Measurements from ENCODE around the gene VAV1. TPM values are rescaled to one million over a fixed set of nuclear protein-coding genes. Genes with fewer than 3 reads are reported as not detected.

Gene VAV1
- total RNA-seq, 1 experiment from 2014 or later: 46.0 TPM

DNA sequence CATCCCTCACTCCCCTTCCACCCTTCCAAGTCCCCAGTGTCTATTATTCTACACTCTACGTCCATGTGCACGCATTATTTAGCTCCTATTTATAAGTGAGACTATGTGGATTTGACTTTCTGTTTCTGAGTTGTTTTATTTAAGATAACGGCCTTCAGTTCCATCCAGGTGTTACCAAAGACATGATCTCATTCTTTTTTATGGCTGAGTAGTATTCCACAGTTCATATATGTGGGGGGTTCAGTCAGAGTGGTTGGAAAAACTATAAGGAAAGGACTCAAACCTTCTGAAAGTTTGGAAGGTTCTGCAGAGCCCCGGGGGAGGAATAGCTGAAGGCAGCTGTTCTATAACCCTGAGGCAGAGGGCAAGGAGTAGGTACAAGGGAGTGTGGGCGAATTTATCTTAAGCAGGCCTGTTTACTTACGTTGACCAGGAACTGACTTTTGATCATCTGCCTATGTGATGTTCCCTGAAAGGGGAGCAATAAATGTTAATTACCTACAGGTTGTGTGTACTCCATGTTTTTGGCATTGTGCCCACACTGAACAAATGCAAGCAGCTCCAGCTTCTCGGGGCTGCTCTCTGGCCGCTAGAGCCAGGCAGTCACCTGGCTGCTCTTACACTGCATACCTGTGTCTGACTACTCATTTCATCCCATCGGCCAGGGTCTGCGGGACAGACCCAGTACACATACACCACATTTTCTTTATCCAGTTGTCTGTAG lies 101.4 kb downstream of the VAV1 start:
- Histone ChIP-seq H3K9me2 (replicated peaks; ENCODE audit: insufficient read depth, low read length) (no peaks in the 10 kb centered on the region), H4K20me1 (ENCODE audit: insufficient read depth, low read depth, low read length) (no peaks in the 10 kb centered on the region), H3K79me2 (ENCODE audit: low read length) (no peaks in the 10 kb centered on the region), H3K36me3 (ENCODE audit: insufficient read depth, low read length) (no peaks in the 10 kb centered on the region), H3K4me3 (ENCODE audit: low read length) (no peak overlapping the region), H2AFZ (ENCODE audit: low read length) (no peak overlapping the region), H3K9ac (ENCODE audit: low read length) (no peak overlapping the region), H3K9me3 (ENCODE audit: low read length) (no peaks in the 10 kb centered on the region), H3K4me1 (ENCODE audit: low read length) (no peaks in the 10 kb centered on the region), H3K27me3 (ENCODE audit: low read length) (no peaks in the 10 kb centered on the region), H3K27ac (ENCODE audit: low read length) (no peak overlapping the region), H3K4me2 (ENCODE audit: low read depth, low read length, poor library complexity, severe bottlenecking) (no peak overlapping the region)
- no peak for DNase-seq

DNA sequence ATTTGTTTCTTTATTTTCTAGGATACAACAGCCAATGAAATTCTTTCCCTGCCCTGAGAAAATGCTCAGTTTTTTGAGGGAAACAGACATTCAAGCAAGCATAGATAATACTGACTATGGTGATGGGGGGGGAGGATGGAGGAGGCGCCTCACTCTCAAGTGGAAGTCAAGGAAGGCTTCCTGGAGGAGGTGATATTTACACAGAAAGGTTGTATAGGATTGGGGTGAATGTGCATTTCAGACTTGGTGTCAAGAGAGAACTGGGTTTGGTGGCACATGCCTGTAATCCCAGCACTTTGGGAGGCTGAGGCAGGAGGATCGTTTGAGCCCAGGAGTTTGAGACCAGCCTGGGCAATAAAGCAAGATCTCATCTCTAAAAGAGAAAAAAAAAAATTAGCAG lies 102.7 kb downstream of the VAV1 start:
- H2AFZ ChIP-seq (ENCODE audit: low read length): no peak overlapping the region
- H3K9ac ChIP-seq (ENCODE audit: low read length): no peak overlapping the region
- H3K27ac ChIP-seq (ENCODE audit: low read length): no peak overlapping the region
- H3K4me2 ChIP-seq (ENCODE audit: low read depth, low read length, poor library complexity, severe bottlenecking): no peak overlapping the region
- H3K9me3 ChIP-seq (ENCODE audit: low read length): no peaks in the 10 kb centered on the region
- H3K36me3 ChIP-seq (ENCODE audit: insufficient read depth, low read length): no peaks in the 10 kb centered on the region
- H4K20me1 ChIP-seq (ENCODE audit: insufficient read depth, low read depth, low read length): no peaks in the 10 kb centered on the region
- no peaks in the 10 kb centered on the region for H3K27me3 ChIP-seq (ENCODE audit: low read length)
- H3K9me2 ChIP-seq (replicated peaks; ENCODE audit: insufficient read depth, low read length): no peaks in the 10 kb centered on the region
- no peaks in the 10 kb centered on the region for H3K79me2 ChIP-seq (ENCODE audit: low read length)
- DNase-seq: no peak
- no peak overlapping the region for H3K4me3 ChIP-seq (ENCODE audit: low read length)
- no peaks in the 10 kb centered on the region for H3K4me1 ChIP-seq (ENCODE audit: low read length)

DNA sequence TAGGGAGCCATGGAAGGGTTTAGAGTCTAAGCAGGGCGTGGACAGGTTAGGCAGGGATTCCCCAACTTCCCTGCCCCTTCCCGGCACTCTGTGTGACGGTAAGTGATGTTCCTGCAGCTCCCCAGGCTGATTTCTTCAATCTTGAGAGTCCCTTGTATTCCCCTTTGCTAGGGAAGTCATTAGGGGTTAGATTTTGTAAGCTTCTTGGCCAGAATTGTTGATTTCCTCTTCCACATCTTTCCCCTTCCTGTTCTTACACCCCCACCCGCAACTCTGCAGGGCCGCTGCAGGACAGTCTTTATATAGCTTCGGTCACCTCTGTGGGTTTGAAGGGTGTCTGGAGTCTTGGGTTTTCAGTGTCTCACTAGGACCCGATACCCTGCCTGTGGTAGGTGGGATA lies 104.2 kb downstream of the VAV1 start:
- no peak overlapping the region for H3K4me2 ChIP-seq (ENCODE audit: low read depth, low read length, poor library complexity, severe bottlenecking)
- no peaks in the 10 kb centered on the region for H4K20me1 ChIP-seq (ENCODE audit: insufficient read depth, low read depth, low read length)
- H2AFZ ChIP-seq (ENCODE audit: low read length): no peak overlapping the region
- no peaks in the 10 kb centered on the region for H3K9me2 ChIP-seq (replicated peaks; ENCODE audit: insufficient read depth, low read length)
- H3K9me3 ChIP-seq (ENCODE audit: low read length): no peaks in the 10 kb centered on the region
- H3K27ac ChIP-seq (ENCODE audit: low read length): no peak overlapping the region
- no peak overlapping the region for H3K9ac ChIP-seq (ENCODE audit: low read length)
- DNase-seq: no peak
- H3K4me3 ChIP-seq (ENCODE audit: low read length): no peak overlapping the region
- no peaks in the 10 kb centered on the region for H3K4me1 ChIP-seq (ENCODE audit: low read length)
- no peaks in the 10 kb centered on the region for H3K27me3 ChIP-seq (ENCODE audit: low read length)
- no peaks in the 10 kb centered on the region for H3K79me2 ChIP-seq (ENCODE audit: low read length)
- H3K36me3 ChIP-seq (ENCODE audit: insufficient read depth, low read length): no peaks in the 10 kb centered on the region

- Histone ChIP-seq H2AFZ (ENCODE audit: low read length) (no peak overlapping the region), H3K79me2 (ENCODE audit: low read length) (no peaks in the 10 kb centered on the region), H3K9me2 (replicated peaks; ENCODE audit: insufficient read depth, low read length) (no peaks in the 10 kb centered on the region), H3K4me3 (ENCODE audit: low read length) (no peak overlapping the region), H3K27me3 (ENCODE audit: low read length) (no peaks in the 10 kb centered on the region), H3K9ac (ENCODE audit: low read length) (no peak overlapping the region), H3K4me2 (ENCODE audit: low read depth, low read length, poor library complexity, severe bottlenecking) (no peak overlapping the region), H3K4me1 (ENCODE audit: low read length) (no peaks in the 10 kb centered on the region), H3K9me3 (ENCODE audit: low read length) (no peaks in the 10 kb centered on the region), H3K36me3 (ENCODE audit: insufficient read depth, low read length) (no peaks in the 10 kb centered on the region), H4K20me1 (ENCODE audit: insufficient read depth, low read depth, low read length) (no peaks in the 10 kb centered on the region), H3K27ac (ENCODE audit: low read length) (no peak overlapping the region)
- no peak for DNase-seq
Measured at GRCh38 chr19:6877766-6878165, 105.3 kb downstream of the VAV1 start.

DNA sequence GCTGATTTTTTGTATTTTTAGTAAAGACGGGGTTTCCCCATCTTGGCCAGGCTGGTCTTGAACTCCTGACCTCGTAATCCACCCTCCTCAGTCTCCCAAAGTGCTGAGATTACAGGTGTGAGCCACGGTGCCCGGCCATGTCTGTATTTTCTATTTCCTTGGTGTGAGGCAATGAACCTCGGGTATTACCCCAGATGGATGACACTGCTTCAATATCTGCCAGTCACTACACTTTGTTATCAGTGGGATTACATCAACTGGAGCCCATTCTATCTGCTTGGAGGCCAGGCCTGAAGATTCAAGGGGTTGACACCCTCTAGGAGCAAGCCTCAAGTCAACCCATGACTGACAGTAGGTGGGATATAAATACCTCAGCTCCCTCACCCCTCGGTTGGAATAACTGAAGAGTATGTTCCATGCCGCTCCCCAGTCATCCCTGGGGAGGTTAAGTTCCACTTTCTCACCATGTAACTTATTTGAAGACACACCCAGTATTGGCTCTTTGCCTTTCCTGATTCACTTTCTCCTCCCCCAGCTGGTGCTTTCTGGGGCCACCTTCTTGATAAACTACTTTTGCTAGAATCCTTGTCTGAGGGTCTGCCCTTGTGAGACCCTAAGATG lies 113.9 kb downstream of the VAV1 start:
- no peaks in the 10 kb centered on the region for H3K9me2 ChIP-seq (replicated peaks; ENCODE audit: insufficient read depth, low read length)
- H3K9ac ChIP-seq (ENCODE audit: low read length): no peak overlapping the region
- no peaks in the 10 kb centered on the region for H3K27me3 ChIP-seq (ENCODE audit: low read length)
- H2AFZ ChIP-seq (ENCODE audit: low read length): no peak overlapping the region
- no peaks in the 10 kb centered on the region for H3K79me2 ChIP-seq (ENCODE audit: low read length)
- H3K36me3 ChIP-seq (ENCODE audit: insufficient read depth, low read length): no peaks in the 10 kb centered on the region
- no peaks in the 10 kb centered on the region for H3K4me1 ChIP-seq (ENCODE audit: low read length)
- no peak overlapping the region for H3K4me2 ChIP-seq (ENCODE audit: low read depth, low read length, poor library complexity, severe bottlenecking)
- H4K20me1 ChIP-seq (ENCODE audit: insufficient read depth, low read depth, low read length): no peaks in the 10 kb centered on the region
- no peaks in the 10 kb centered on the region for H3K9me3 ChIP-seq (ENCODE audit: low read length)
- DNase-seq: no peak
- H3K4me3 ChIP-seq (ENCODE audit: low read length): no peak overlapping the region
- H3K27ac ChIP-seq (ENCODE audit: low read length): no peak overlapping the region

DNA sequence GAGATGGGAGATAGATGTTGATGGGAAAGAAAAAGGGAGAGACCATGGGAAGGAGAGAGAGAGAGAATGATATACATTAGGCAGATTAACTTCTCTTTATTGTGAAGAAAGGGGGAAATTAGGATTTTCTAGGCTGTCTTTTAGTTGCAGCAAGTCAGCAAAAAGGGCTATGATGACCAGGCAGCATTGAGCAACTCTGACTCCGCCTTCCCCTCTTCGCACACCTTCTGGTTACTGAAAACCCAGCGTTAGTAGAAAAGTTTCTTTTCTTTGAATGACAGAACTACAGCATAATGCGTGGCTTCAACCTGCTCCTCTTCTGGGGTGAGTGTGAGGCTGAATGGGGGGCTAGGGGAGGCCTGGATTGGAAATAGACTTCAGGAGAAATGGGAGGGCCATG lies 114.8 kb downstream of the VAV1 start, which contains the start of gene ADGRE1:
Gene ADGRE1, plus strand, starts transcription at position 264 of the 400 bp plus-strand sequence. Its CDS starts 30 bp downstream, at position 294.
- no peak within 1 kb of the TSS for H3K4me3 ChIP-seq (ENCODE audit: low read length)
- no peaks in the 10 kb centered on the region for H3K79me2 ChIP-seq (ENCODE audit: low read length)
- H3K36me3 ChIP-seq (ENCODE audit: insufficient read depth, low read length): no peaks in the 10 kb centered on the region
- H3K27me3 ChIP-seq (ENCODE audit: low read length): no peaks in the 10 kb centered on the region
- no peak within 1 kb of the TSS for H3K4me2 ChIP-seq (ENCODE audit: low read depth, low read length, poor library complexity, severe bottlenecking)
- no peaks in the 10 kb centered on the region for H3K9me2 ChIP-seq (replicated peaks; ENCODE audit: insufficient read depth, low read length)
- no peaks in the 10 kb centered on the region for H3K4me1 ChIP-seq (ENCODE audit: low read length)
- H3K27ac ChIP-seq (ENCODE audit: low read length): no peak within 1 kb of the TSS
- H3K9ac ChIP-seq (ENCODE audit: low read length): no peak within 1 kb of the TSS
- no peaks in the 10 kb centered on the region for H3K9me3 ChIP-seq (ENCODE audit: low read length)
- H2AFZ ChIP-seq (ENCODE audit: low read length): no peak within 1 kb of the TSS
- H4K20me1 ChIP-seq (ENCODE audit: insufficient read depth, low read depth, low read length): no peaks in the 10 kb centered on the region
- no peak for DNase-seq

GRCh38 chr19:6888967-6889366 lies 116.5 kb downstream of the VAV1 start:
- H3K9me3 ChIP-seq (ENCODE audit: low read length): no peaks in the 10 kb centered on the region
- H3K79me2 ChIP-seq (ENCODE audit: low read length): no peaks in the 10 kb centered on the region
- H3K36me3 ChIP-seq (ENCODE audit: insufficient read depth, low read length): no peaks in the 10 kb centered on the region
- H2AFZ ChIP-seq (ENCODE audit: low read length): no peak overlapping the region
- no peak overlapping the region for H3K4me2 ChIP-seq (ENCODE audit: low read depth, low read length, poor library complexity, severe bottlenecking)
- H3K9me2 ChIP-seq (replicated peaks; ENCODE audit: insufficient read depth, low read length): no peaks in the 10 kb centered on the region
- H3K9ac ChIP-seq (ENCODE audit: low read length): no peak overlapping the region
- DNase-seq: no peak
- no peaks in the 10 kb centered on the region for H3K27me3 ChIP-seq (ENCODE audit: low read length)
- H3K4me1 ChIP-seq (ENCODE audit: low read length): no peaks in the 10 kb centered on the region
- no peaks in the 10 kb centered on the region for H4K20me1 ChIP-seq (ENCODE audit: insufficient read depth, low read depth, low read length)
- H3K27ac ChIP-seq (ENCODE audit: low read length): no peak overlapping the region
- no peak overlapping the region for H3K4me3 ChIP-seq (ENCODE audit: low read length)

DNA sequence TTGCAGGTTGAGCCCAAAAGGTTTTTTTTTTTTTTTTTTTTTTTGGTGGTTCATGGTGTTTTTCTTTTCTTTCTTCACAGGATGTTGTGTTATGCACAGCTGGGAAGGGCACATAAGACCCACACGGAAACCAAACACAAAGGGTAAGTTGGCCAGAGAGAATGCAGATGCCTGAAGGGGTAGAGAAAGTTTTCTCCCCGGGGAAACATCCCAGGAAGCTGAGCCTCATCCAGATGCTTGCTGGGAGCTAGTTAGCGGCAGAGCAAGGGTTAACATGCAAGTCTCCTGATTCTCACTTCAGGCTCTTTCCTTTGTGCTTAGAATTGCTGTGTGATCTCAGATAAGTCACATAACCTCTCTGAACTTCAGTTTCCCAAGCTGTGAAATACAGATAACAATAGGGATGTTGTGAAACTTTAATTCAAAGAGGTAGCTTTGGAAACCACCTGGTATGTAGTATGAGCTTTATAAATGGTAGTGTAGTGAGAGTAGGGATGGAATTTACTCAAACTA lies 117.9 kb downstream of the VAV1 start:
- no peaks in the 10 kb centered on the region for H3K27me3 ChIP-seq (ENCODE audit: low read length)
- H4K20me1 ChIP-seq (ENCODE audit: insufficient read depth, low read depth, low read length): no peaks in the 10 kb centered on the region
- H3K27ac ChIP-seq (ENCODE audit: low read length): no peak overlapping the region
- H3K4me1 ChIP-seq (ENCODE audit: low read length): no peaks in the 10 kb centered on the region
- no peaks in the 10 kb centered on the region for H3K9me3 ChIP-seq (ENCODE audit: low read length)
- no peaks in the 10 kb centered on the region for H3K79me2 ChIP-seq (ENCODE audit: low read length)
- H2AFZ ChIP-seq (ENCODE audit: low read length): no peak overlapping the region
- DNase-seq: no peak
- no peaks in the 10 kb centered on the region for H3K9me2 ChIP-seq (replicated peaks; ENCODE audit: insufficient read depth, low read length)
- no peak overlapping the region for H3K9ac ChIP-seq (ENCODE audit: low read length)
- no peaks in the 10 kb centered on the region for H3K36me3 ChIP-seq (ENCODE audit: insufficient read depth, low read length)
- H3K4me2 ChIP-seq (ENCODE audit: low read depth, low read length, poor library complexity, severe bottlenecking): no peak overlapping the region
- H3K4me3 ChIP-seq (ENCODE audit: low read length): no peak overlapping the region
